ENCODE measurements around the gene DIS3L2. TPM values are rescaled to one million over a fixed set of nuclear protein-coding genes. Genes with fewer than 3 reads are reported as not detected.
"Not testable (repeated sequence)": the region's sequence is repeated elsewhere in the genome, so short reads cannot be mapped to it uniquely, and the experiment has no call there.

Gene DIS3L2
- polyA plus RNA-seq, 3 donors = 33.5 to 43.8 (median 37.1) TPM

DNA sequence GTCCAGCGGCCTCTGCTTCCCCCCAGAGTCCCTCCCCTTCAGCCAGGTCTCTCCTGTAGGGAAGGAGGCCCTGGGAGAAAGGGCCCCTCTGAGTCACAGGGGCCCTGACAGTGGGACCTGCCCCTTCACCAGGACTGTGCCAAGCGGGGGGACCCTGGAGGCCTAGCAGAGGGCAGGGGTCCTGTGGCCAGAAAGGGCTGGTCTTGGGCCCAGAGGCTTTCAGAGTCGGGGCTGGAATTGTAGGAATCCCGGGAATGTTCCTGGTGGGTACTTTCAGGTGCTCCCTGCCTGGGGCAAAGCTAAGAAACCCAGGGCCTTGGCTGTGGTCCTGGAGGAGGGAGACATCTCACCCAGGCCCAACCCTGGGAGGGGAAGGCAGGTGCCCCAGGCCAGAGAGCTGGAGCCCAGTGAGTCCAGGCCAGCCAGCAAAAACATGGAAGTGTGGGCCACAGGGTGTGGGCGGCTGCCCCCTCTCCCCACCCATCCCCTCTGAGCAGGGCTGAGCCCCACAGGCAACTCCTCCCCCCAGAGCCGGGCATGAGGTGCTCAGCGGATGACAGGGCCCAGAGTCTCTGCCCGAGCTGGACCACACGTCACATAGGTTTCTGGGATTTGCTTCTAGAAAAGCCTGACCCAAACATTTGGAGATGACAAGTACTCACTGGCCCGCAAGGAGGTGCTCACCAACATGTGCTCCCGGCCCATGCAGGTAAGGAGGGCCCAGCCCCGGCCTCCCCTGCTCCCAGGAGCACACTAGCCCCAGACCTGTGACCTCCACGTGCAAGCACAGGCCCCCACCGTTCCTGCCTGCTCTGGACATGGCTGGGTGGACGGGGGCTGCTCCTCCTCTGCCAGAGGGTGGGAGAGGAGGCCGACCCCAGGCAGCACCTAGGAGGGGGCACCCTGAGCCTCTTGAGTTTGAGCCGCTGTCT is 368.8 kb downstream of the DIS3L2 start:
- no peak for DNase-seq (ENCODE audit: extremely low read depth in 1 of 11, low read depth in 9 of 11, low spot score in 4 of 11)

DNA sequence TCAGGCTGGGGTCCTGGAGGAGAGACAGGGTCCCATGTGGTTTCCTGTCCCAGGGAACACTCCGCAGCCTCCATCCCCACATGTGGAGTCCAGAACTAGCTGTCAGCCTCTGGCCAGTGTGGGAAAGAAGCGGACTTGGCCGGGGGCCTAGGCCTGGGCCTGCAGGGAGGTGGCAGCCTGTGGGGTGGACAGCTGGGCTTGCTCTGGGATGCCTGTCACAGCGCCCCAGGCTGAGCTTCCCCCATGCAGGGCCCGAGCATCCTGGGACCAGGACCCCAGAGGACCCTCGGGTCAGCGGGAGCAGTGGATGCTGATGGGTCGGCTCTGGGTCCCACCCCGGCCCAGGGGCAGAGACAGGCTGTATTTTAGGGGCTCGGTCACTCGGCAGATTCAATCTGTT is 369.5 kb downstream of the DIS3L2 start:
- peak in 3 of 11 donors; percentile 48 to 56 (median 49) for DNase-seq (ENCODE audit: extremely low read depth in 1 of 11, low read depth in 9 of 11, low spot score in 4 of 11)

GRCh38 chr2:232331641-232332040 is 370.1 kb downstream of the DIS3L2 start:
- DNase-seq (ENCODE audit: extremely low read depth in 1 of 11, low read depth in 9 of 11, low spot score in 4 of 11) = not testable (repeated sequence)

DNA sequence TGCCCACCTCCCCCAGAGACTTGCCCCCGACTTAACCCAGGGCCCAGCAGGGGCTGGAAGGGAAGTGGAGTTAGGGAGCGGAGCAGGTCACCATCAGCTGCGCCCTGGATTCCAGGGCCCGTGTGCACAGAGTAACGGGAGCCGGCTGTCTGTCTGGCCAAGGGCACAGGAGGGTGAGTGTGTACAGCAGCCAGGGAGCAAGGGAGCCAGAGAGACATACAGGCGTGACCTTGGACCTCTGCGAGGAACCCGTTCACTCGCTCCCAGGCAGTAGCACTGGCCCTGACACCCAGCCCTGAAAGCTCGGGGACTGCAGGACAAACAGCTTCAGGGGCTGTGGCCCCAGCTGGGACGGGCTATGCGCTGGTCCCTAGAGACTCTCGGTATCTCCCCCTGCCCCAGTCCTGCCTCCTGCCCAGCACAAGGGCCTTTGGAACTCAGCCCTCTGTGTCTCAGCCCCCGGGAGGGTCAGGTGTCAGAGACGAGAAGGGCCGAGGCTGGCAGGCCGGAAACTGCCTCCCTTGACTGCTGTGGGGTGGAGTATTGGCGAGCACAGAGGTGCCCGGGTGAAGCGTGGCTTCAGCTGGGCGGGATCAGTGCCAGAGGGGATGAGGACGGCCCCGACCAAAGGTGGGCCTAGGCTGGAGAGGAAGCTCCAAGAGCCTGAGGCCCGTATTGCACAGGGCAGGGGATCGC is 370.9 kb downstream of the DIS3L2 start:
- not testable (repeated sequence) for DNase-seq (ENCODE audit: extremely low read depth in 1 of 11, low read depth in 9 of 11, low spot score in 4 of 11)

- DNase-seq (ENCODE audit: extremely low read depth in 1 of 11, low read depth in 9 of 11, low spot score in 4 of 11) = no peak
These were observed 371.4 kb downstream of the DIS3L2 start for GRCh38 chr2:232332940-232333259.

GRCh38 chr2:232333361-232334135 is 372.0 kb downstream of the DIS3L2 start:
- no peak for DNase-seq (ENCODE audit: extremely low read depth in 1 of 11, low read depth in 9 of 11, low spot score in 4 of 11)

- DNase-seq (ENCODE audit: extremely low read depth in 1 of 11, low read depth in 9 of 11, low spot score in 4 of 11) = not testable (repeated sequence)
These were observed 372.8 kb downstream of the DIS3L2 start for GRCh38 chr2:232334136-232334884.

- not testable (repeated sequence) for DNase-seq (ENCODE audit: extremely low read depth in 1 of 11, low read depth in 9 of 11, low spot score in 4 of 11)
These were observed 373.3 kb downstream of the DIS3L2 start for GRCh38 chr2:232334885-232335205.

GRCh38 chr2:232335206-232335858 is 373.8 kb downstream of the DIS3L2 start:
- not testable (repeated sequence) for DNase-seq (ENCODE audit: extremely low read depth in 1 of 11, low read depth in 9 of 11, low spot score in 4 of 11)

GRCh38 chr2:232335859-232336215 is 374.3 kb downstream of the DIS3L2 start:
- DNase-seq (ENCODE audit: extremely low read depth in 1 of 11, low read depth in 9 of 11, low spot score in 4 of 11) = no peak

GRCh38 chr2:232336241-232336736 is 374.8 kb downstream of the DIS3L2 start:
- no peak for DNase-seq (ENCODE audit: extremely low read depth in 1 of 11, low read depth in 9 of 11, low spot score in 4 of 11)

DNA sequence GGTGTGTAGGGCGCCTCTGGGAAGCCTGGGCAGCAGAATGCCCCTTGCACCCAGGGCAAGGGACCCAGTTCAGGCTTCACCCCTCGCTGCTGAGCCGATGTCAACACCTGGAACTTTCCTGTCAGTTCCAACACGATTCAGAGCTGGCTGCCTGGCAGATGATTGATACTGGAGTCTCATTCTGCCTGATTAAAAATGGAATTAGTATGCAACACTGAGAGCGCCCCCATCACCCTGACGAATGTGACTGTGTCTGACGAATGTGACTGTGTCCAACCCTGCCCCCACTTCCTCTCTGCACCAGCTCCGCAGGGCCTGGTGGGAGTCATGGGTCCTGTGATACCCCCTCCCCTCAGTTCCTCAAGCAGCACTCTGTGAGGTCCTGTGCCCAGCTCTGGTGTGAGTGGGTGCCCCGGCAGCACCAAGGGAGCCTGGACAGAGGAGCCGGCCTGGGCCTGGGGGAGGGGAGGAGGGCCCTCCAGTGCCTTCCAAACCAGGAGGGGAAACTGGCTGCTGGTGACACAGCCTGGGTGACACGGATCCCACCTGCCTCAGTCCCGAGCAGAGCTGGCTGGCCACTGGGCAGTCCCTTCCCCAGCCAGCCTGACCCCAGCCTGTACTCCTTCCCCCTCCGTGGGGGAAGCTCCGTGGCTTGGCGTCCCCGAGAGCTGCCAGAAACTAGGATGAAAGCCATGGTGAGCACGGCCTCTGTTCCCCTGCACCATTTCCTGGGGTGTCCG is 375.6 kb downstream of the DIS3L2 start:
- no peak for DNase-seq (ENCODE audit: extremely low read depth in 1 of 11, low read depth in 9 of 11, low spot score in 4 of 11)

DNA sequence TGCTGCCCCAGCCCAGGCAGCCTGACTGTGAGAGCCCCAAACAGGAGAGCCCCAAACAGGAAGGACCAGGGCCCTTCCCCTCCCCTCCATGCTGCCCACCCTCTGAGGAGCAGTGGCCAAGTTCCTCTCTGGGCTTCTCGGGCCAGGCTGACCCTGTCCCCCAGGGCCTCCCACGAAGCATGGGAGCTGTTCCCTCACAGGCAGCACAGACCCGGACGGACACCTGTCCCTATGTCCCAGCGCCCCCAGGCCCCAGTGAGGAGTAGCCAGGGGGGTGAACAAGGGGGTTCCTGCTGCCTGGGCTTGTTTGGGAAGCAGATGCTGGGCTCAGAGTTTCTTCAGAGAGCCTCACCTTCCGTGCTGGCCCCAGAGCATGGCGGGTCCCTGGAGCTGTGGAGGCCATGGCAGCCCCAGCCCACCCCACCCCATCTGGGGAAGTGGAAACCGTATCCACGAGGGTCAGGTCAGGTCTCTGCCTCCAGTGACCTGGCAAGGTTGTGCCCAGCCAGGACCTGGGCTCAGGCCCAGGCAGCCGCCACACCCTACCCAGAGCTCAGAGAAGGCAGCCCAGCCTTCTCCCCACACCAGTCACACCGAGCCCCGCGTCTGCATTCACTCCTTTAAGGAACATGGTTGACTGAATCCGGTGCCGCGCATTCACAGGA is 376.7 kb downstream of the DIS3L2 start:
- not testable (repeated sequence) for DNase-seq (ENCODE audit: extremely low read depth in 1 of 11, low read depth in 9 of 11, low spot score in 4 of 11)

- no peak for DNase-seq (ENCODE audit: extremely low read depth in 1 of 11, low read depth in 9 of 11, low spot score in 4 of 11)
These were observed 377.2 kb downstream of the DIS3L2 start for GRCh38 chr2:232338759-232339106.

DNA sequence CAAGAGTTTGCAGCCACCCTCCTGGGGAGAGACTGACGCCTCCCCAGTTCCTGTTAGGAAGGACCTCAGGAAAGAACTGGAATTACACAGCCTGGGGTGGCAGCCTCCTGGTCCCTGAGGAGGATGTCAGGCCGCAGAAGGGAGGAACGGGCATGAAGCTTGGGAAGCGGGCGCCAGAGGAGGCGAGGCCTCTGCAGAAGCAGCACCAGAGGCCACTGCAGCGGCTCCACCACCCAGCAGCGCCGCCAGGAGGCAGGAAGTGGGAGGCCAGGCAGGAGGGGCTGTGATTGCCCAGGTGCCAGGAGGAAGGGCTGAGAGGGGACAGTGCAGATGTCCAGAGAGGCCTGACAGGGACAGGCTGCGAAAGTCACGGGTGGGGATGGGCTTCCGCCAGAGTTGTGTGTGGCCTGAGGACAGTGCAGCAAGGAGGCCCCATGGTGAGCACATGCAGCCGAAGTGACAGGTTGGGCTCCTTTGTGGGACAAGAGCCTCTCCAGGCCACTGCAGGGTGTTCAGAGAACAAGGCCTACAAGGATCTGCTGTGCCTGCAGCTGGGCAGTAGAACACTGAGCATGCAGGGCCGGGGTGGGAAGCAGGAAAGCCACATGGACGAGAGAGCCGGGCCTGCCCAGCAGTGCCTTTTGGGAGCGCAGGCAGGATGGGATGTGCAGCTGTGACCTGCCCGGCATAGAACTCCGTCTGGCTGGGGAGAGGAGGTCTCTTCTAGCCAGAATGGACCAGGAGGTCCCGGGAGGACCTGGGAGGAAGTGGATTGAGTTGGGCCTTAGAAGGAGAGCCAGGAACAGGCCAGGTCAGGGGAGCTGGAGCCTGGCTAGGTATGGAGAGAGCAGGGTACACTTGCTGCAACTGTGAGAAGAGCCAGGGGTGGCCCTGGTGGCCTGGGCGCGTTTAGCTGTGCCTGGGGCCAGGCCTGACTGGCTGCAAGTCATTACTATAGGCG is 377.9 kb downstream of the DIS3L2 start:
- no peak for DNase-seq (ENCODE audit: extremely low read depth in 1 of 11, low read depth in 9 of 11, low spot score in 4 of 11)

DNA sequence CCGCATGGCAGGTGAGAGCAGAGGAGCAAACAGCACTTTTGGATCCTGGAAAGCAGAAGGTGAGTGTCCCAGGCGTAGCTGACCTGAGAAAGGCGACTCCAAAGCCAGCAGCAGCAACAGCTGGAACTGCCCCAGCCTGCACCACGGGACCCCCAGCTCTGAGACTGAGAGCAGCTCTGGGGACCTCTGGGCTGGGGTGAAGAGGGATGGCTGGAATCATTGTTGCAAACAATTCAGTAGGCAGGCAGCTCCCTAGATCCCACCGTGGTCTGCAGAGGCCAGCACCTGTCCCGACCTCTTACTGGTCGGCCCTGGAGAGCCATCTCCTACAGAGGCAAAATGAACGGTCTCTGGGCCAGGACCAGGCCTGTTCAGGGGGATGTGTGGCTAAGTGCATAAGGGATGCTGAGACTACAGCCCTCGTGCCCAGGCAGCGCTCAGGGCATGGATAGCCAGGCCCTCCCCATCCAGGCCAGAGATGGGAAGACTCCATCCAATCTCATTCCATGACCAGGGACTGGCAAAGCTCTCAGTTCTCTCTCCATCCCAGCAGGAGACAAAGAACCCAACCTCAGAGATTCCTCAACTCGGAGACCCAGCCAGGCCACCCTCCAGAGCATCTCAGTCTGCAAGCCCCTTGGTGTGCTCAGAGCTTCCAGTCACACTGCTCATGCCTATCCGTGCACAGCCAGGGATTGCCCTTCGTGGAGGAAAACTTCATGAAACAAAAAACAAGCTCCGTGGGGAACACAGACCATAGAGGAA is 378.8 kb downstream of the DIS3L2 start:
- DNase-seq (ENCODE audit: extremely low read depth in 1 of 11, low read depth in 9 of 11, low spot score in 4 of 11) = no peak
